PC-3 (cell line): ENCODE results near the gene KDM3A. TPM values are rescaled to one million over a fixed set of nuclear protein-coding genes. Genes with fewer than 3 reads are reported as not detected.

Experiments
- total RNA-seq: library from RNA; depleted of rRNA; stranded (reverse); fragments of >200 nt; gene quantifications from 2 replicates; pipeline ENCODE4 v1.2.3, GENCODE V29; 2014; rRNA removed

The KDM3A gene
- total RNA-seq, 1 experiment from 2014 or later = 32.2 TPM

Other genes starting within 250 kb of the KDM3A start
- gene IMMT, start 245.9 kb upstream of the KDM3A start, total RNA-seq = 97.7 and 106 TPM in 2 replicates
- gene MRPL35, start 241.9 kb upstream of the KDM3A start, total RNA-seq = 27.4 and 39.3 TPM in 2 replicates
- 0.06 TPM in 1 of 2 replicates, not detected in the other for gene REEP1, start 103.7 kb upstream of the KDM3A start, total RNA-seq
- 54.4 and 96.1 TPM in 2 replicates for gene CHMP3, start 122.1 kb downstream of the KDM3A start, total RNA-seq
- gene RNF103, start 182.5 kb downstream of the KDM3A start, total RNA-seq = 10.4 and 12.3 TPM in 2 replicates